Osteoblast (primary cell): ENCODE data around the gene UBD. TPM values are rescaled to one million over a fixed set of nuclear protein-coding genes. Genes with fewer than 3 reads are reported as not detected.

Experiments used
- DNase-seq: peaks from one replicate; pipeline ENCODE4 v3.0.0; 2011; ENCODE audit warnings: low spot score, mixed read lengths; ENCODE audit not compliant: insufficient read length; ENCODE audit errors: missing footprints
- H2AFZ ChIP-seq: 2 replicates; pipeline ENCODE4 v1.6.0; 2011; ENCODE audit warnings: mild to moderate bottlenecking, low read length
- H3K27ac ChIP-seq: 2 replicates; pipeline ENCODE4 v1.5.1; 2011; ENCODE audit warnings: mild to moderate bottlenecking, low read depth, low read length, moderate library complexity
- H3K27me3 ChIP-seq: 2 replicates; pipeline ENCODE4 v1.6.0; 2012; ENCODE audit warnings: mild to moderate bottlenecking, control low read depth, inconsistent platforms, low read length, moderate library complexity; ENCODE audit not compliant: insufficient read depth
- H3K36me3 ChIP-seq: 2 replicates; pipeline ENCODE4 v1.5.1; 2011; ENCODE audit warnings: mild to moderate bottlenecking, low read length, control low read depth, moderate library complexity; ENCODE audit not compliant: insufficient read depth
- H3K4me1 ChIP-seq: 2 replicates; pipeline ENCODE4 v1.5.1; 2011; ENCODE audit warnings: mild to moderate bottlenecking, low read length, control low read depth, moderate library complexity; ENCODE audit not compliant: insufficient read depth
- H3K4me2 ChIP-seq: 2 replicates; pipeline ENCODE4 v1.6.0; 2011; ENCODE audit warnings: mild to moderate bottlenecking, low read length; ENCODE audit not compliant: insufficient read depth
- H3K4me3 ChIP-seq: fragments of 200-600 bp; sonication (generic); 3 replicates; pipeline ENCODE4 v1.5.1; 2012; ENCODE audit warnings: mild to moderate bottlenecking, low read length, inconsistent platforms; ENCODE audit not compliant: insufficient read depth
- H3K79me2 ChIP-seq: 2 replicates; pipeline ENCODE4 v1.6.0; 2012; ENCODE audit warnings: mild to moderate bottlenecking, low read length, control low read depth, inconsistent platforms; ENCODE audit not compliant: insufficient read depth
- H3K9me3 ChIP-seq: 2 replicates; pipeline ENCODE4 v1.5.1; 2011; ENCODE audit warnings: low read depth, low read length, control low read depth
- H4K20me1 ChIP-seq: 2 replicates; pipeline ENCODE4 v1.6.0; 2012; ENCODE audit warnings: mild to moderate bottlenecking, low read length, control low read depth; ENCODE audit not compliant: insufficient read depth
- CTCF ChIP-seq: IDR thresholded peaks from 2 replicates; pipeline ENCODE4 v1.5.1; 2011; ENCODE audit warnings: mild to moderate bottlenecking, low read depth, low read length, moderate library complexity; ENCODE audit errors: extremely low read depth
- small RNA-seq: library from RNA; depleted of rRNA; stranded (forward); fragments of <200 nt; gene quantifications from one replicate; pipeline ENCODE3, GENCODE V24; 2012
- total RNA-seq: library from RNA; depleted of rRNA; stranded (reverse); fragments of >200 nt; gene quantifications from 2 replicates; pipeline ENCODE4 v1.2.3, GENCODE V29; 2012

UBD gene
- total RNA-seq, 1 donor = not detected

GRCh38 chr6:29506446-29507067, 53.0 kb downstream of the UBD start:
- H3K27me3 ChIP-seq = no peaks in the 10 kb centered on the region
- DNase-seq = no peak
- no peak overlapping the region for H3K27ac ChIP-seq
- H3K4me1 ChIP-seq = no peaks in the 10 kb centered on the region
- H3K4me2 ChIP-seq = no peak overlapping the region
- no peaks in the 10 kb centered on the region for H3K79me2 ChIP-seq
- no peak overlapping the region for H2AFZ ChIP-seq
- no peaks in the 10 kb centered on the region for H3K9me3 ChIP-seq
- no peak for TF ChIP-seq CTCF
- no peaks in the 10 kb centered on the region for H4K20me1 ChIP-seq
- no peaks in the 10 kb centered on the region for H3K36me3 ChIP-seq
- no peak overlapping the region for H3K4me3 ChIP-seq

GRCh38 chr6:29505808-29506207, 53.7 kb downstream of the UBD start:
- H3K4me3 ChIP-seq = no peak overlapping the region
- TF ChIP-seq CTCF = no peak
- no peak for DNase-seq

More at GRCh38 chr6:29505808-29506207, 53.7 kb downstream of the UBD start:
- Histone ChIP-seq H4K20me1 (no peaks in the 10 kb centered on the region), H2AFZ (no peak overlapping the region), H3K9me3 (no peaks in the 10 kb centered on the region), H3K4me1 (no peaks in the 10 kb centered on the region), H3K4me2 (no peak overlapping the region), H3K27me3 (no peaks in the 10 kb centered on the region), H3K27ac (no peak overlapping the region), H3K36me3 (no peaks in the 10 kb centered on the region), H3K79me2 (no peaks in the 10 kb centered on the region)

Small RNAs within 50 kb of the gene (small RNA-seq; reads per million reads assigned to genes)
- not detected for gene SNORD32B
- gene TMEM183AP1 = not detected

Other genes starting within 250 kb of the UBD start
- not detected in 2 replicates for gene OR5V1, start 190.9 kb downstream of the UBD start, total RNA-seq
- gene OR12D3, start 184.4 kb downstream of the UBD start, total RNA-seq = not detected in 2 replicates
- gene OR12D2, start 164.1 kb downstream of the UBD start, total RNA-seq = not detected in 2 replicates
- not detected in 2 replicates for gene OR12D1, start 144.8 kb downstream of the UBD start, total RNA-seq
- gene OR10C1, start 120.4 kb downstream of the UBD start, total RNA-seq = not detected in 2 replicates
- not detected in 2 replicates for gene OR11A1, start 102.7 kb downstream of the UBD start, total RNA-seq
- gene OR2H1, start 102.6 kb downstream of the UBD start, total RNA-seq = not detected in 2 replicates
- not detected in 2 replicates for gene MAS1L, start 71.8 kb downstream of the UBD start, total RNA-seq
- not detected in 2 replicates for gene OR2H2, start 25.4 kb upstream of the UBD start, total RNA-seq
- 7.6 and 10.9 TPM in 2 replicates for gene GABBR1, start 73.5 kb upstream of the UBD start, total RNA-seq
- not detected in 2 replicates for gene MOG, start 97.4 kb upstream of the UBD start, total RNA-seq
- 0.36 and 0.59 TPM in 2 replicates for gene ZFP57, start 121.4 kb upstream of the UBD start, total RNA-seq
- 30.4 and 44.2 TPM in 2 replicates for gene HLA-F, start 163.7 kb upstream of the UBD start, total RNA-seq